Measurements from ENCODE around the gene FPR3.
"Not testable (repeated sequence)": the region's sequence is repeated elsewhere in the genome, so short reads cannot be mapped to it uniquely, and the experiment has no call there.

FPR3 gene

DNA sequence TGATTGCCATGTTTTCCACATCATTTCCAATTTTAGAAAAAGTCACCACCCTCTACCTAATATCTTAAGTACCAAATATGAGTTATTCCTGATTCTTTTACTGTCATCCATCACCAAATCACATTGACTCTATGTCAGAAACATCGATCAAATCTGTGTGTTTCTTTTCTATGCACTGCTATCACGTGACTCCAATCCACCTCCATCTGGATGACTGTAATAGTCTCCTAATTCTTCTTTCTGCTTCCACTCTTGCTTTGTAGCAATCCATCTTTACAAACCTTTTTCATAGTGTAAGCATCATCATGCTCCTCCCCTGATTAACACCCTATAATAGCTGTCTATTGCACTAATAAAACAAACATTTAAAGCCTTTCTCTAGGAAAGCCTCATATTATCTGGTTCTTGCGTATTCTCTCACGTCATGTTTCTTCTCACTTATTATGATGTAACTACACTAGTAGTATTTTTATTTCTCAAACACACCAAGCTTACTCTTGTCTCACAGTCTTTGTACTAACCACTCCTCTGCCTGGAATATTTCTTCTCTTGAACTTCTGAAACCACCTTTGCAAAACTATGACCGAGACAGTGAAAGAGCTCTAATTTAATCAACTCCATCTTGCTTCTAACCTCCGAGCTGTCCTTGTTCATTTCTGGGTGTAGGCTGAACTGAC, 10.7 kb upstream of the FPR3 start:
- DNase-seq, result no peak

GRCh38 chr19:51784922-51785690, 9.9 kb upstream of the FPR3 start:
- no peak for DNase-seq

GRCh38 chr19:51786646-51787494, 8.1 kb upstream of the FPR3 start:
- DNase-seq, result no peak

DNA sequence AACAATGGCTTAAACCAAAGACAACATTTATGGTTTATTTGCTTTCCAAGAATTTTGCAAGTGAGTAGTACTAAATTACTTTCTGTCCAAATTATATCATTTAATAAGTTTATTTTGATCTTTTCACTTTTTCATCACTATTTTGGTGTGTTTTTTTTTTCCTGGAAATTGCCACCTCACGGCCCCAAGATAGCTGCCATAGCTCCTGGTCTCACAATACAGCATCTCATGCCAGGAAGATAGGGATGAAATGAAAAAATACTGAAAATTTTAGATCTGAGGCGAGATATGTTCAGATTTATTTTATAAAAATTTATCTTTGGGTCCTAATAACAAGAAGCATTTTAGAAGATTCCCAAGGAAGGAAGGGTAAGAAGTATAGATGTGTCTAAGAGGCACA, 6.9 kb upstream of the FPR3 start:
- DNase-seq, result no peak

- no peak for DNase-seq
Measured at GRCh38 chr19:51789061-51789795, 5.7 kb upstream of the FPR3 start.

- DNase-seq, result no peak
Measured at GRCh38 chr19:51792932-51793331, 2.0 kb upstream of the FPR3 start.

DNA sequence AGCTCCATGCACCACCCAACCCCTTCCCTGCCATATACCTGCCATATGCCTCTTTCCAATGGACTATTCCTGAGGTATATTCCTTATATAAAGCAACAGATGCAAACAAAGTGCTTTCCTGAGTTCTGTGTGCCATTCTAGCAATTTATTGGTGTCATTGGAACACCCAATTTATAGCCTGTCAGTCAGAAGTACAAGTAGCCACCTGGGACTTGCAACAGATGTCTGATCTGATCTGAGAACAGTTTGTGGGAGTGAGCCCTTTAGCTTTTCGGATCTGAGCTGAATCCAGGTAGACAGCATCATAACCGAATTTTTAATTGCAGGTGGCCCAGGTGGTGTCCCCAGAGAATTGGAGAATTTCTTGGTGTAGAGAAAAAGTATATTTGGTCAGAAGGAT, 963 bp upstream of the FPR3 start:
- DNase-seq, result no peak

- DNase-seq, result no peak
Measured at GRCh38 chr19:51796195-51796679, 1.3 kb downstream of the FPR3 start.

- no peak for DNase-seq
Measured at GRCh38 chr19:51797480-51797879, 2.5 kb downstream of the FPR3 start.

DNA sequence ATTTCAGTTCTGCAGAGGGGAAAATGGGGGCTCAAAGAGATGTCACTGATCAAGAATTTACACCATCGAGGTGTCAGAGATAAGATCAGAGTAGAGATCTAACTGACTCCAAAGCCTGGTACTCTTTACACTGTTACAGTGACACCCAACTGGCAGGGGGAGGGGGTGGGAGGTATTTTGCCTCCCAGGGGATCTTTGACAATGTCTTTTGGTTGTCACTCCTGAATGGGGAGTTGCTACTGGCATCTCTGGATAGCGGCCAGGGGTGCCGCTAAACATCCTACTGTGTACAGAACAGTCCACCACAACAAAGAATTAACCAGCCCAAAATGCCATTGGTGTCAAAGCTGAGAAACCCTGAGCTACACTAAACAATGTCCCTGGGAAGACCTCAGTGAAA, 3.1 kb downstream of the FPR3 start:
- DNase-seq, result no peak

GRCh38 chr19:51799034-51799773, 4.2 kb downstream of the FPR3 start:
- DNase-seq, result no peak

DNA sequence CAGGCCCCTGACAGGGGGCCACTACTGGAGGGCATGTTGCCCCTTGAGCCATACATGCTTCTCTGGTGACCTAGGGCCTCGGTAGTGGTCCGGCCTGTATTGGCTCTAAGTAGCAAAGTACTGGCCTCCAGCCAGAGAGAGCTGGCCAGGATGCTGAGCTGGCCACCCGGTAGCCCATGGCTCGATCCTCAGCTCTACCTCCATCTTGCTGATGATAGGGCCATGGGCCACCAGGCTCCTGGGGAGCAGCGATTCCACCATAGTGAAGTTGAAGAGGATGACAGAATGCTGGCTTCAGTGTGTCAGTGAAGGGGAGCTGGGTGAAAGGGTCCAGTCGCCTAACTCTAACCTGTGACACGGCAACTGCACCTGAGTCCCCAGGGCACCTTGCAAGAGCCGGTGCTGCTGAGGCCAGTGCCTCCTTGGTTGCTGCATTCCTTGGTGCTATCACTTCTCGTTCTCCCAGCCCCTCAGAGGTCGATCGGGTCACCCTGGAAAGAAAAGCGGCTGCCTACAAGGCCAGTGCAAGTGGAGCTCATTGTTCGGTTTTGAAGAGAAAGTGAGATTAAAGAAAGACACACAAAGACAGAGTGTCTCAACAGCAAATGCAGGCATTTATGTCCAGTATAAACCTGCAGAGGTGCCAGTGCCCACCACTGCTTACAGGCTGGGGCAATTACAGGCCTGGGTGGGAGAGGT, 5.0 kb downstream of the FPR3 start:
- DNase-seq, result no peak

DNA sequence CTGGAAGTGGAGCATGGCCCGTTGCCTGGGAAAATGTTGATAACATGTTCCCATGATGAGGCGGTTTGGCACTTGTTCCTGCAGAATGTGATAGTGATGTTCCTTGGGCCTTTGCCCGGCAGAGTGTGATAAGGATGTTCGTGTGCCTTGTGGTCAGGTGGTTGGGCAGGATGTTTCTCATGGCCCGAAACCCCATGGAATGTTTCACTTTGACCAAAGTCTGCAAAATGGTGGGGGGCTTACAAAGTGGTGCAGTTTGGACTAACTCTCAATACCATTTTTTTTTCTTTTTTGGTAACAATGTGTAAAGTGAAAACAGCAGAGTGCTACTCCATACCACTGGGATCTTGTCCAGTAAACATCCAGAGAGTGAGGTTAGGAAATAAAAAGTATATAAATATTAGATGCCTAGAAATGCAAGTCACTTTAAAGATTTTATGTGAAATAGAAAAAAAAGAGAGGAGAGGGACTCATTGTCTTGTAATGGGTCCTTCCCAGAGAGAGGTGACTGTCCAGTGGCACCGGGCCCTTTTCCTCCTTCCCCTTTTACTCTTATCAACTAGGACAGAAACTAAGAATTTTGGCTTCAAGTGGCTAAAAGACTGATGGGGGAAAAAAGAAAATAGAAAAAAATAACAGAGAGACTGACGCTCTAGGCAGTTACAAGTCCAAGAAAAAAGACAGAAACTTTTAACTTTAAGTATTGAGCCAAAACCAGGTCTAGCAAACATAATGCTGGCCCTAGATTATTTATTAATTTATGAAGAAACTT, 5.7 kb downstream of the FPR3 start:
- DNase-seq, result no peak

DNA sequence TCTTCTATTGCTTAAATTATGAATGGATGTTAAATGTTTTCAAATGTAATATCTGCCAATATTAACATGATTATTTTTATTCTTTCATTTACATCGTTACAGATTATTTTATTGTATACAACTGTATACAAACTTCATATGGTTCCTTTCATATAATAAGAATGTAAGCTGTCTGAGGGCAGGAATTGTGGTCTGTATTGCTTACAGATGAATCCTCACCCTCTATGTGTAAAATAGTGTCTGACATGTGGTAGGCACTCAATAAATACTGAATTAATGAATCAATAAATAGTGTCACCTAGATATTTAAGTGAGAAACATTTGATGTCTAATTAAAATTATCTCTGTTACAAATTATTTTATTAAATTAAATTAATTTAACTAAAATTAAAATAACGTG, 7.8 kb downstream of the FPR3 start:
- DNase-seq, result no peak

GRCh38 chr19:51803519-51803918, 8.6 kb downstream of the FPR3 start:
- no peak for DNase-seq

DNA sequence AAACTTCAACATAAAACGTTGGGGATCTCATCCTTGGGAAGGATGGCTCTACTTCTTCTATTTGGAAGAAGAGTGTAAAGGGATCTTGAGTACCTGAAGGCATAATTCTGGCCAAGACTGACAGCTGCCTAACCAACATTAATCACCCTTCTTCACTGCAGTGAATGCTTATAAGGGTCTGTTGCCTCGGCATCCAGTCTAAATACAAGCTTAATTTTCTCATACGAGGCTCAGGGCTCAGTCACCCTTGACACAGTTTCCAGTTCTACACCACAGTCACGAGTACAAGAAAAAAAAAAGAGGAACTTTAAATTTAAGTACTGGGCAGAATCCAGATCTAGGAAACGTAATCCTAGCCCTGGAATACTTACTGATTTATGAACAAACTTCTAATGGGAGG, 9.0 kb downstream of the FPR3 start:
- DNase-seq, result no peak

- not testable (repeated sequence) for DNase-seq
Measured at GRCh38 chr19:51804789-51805188, 9.8 kb downstream of the FPR3 start.

DNA sequence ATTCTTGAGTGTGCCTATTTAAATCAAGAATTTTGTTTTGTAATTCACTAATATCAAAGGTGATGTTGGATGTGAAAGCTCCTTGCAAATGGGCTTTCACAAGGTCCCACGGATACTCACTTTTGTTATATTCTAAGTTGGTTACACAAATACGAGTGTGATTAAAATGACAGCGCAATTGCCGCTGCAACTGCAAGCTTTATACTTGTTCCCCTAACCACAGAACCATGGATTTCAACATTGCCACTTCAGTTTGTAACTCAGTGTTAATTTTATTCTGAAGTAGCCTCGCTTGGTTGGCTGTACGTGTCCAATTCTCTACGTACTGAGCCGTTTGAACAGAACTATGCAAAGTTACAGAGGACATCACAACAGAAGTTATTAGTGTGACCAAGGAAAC, 10.4 kb downstream of the FPR3 start:
- DNase-seq, result not testable (repeated sequence)

DNA sequence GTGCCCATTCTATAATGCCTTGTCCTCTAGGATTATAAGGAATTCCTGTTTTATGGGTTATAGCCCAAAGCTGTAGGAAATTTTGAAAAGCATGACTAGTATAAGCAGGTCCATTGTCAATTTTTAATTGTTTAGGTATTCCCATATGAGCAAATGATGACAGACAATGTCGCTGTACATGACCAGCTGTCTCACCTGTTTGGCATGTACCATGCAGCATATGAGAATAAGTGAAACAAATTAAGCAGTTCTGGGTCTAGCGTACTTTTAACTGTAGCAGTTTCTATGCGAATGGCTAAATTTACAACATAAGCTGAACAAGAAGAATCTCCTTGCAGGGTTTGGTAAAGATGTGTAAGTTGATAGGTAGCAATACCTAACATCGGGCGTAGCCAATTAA, 11.6 kb downstream of the FPR3 start:
- DNase-seq, result not testable (repeated sequence)

GRCh38 chr19:51807111-51807701, 12.2 kb downstream of the FPR3 start:
- DNase-seq, result no peak
